Kidney tubule cell (primary cell): ENCODE results near the gene CALY.

ENCODE experiments used
- DNase-seq: peaks from one replicate; pipeline ENCODE4 v3.0.0-alpha.2; 2018; ENCODE audit warnings: low spot score

Gene CALY

DNA sequence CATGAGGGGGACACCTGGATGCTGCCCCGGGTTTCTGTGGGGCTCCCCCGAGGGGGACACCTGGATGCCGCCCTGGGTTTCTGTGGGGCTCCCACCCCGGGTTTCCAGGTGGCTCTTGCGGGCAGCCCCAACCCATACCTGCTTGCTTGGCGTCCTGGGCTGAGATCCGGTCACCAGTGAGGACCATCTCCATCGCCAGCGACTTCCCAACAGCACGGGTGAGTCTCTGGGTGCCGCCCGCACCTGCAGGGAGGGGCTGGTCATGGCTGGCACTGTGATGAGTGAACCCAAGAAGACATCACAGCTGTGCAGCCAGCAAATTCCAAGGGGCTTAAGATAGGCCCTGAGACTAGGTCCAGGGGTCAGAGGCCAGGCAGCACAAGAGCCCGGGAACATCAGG lies 30.1 kb upstream of the CALY start:
- no peak for DNase-seq

GRCh38 chr10:133366130-133366478 lies 29.4 kb upstream of the CALY start:
- no peak for DNase-seq

DNA sequence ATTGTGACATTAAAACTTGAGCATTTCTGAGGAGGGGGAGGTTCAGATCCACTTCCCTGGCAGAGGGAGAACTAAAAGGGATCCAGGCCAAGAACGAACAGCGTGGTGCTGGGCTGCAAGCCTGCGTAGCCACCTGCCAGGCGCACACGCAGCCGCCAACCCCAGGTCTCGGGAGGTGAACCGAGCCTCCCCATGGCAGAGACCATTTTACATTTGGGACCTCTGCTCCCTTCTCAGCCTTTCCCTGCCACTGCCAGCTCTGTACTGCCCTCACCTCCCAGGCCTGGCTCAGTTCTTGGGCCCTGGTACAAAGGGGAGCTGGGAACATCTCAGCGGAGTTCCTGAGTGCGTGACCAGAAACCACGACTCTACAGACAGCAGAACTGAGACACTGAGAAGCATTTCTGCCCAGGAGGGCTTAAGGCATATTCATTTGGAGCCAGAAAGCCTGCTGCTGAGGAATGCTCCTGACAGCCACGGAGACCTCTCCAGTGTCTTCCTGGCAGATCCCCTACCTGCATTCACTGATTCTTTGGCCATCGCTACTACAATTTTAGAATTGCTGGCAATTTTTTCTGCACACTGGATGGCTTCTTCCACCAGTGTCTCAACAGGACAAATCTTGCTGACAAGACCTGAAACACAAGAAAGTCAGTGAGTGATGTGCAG lies 28.9 kb upstream of the CALY start:
- DNase-seq: no peak

- DNase-seq: no peak
These were observed 28.1 kb upstream of the CALY start for GRCh38 chr10:133364645-133365431.

GRCh38 chr10:133362846-133363245 lies 26.1 kb upstream of the CALY start:
- no peak for DNase-seq

DNA sequence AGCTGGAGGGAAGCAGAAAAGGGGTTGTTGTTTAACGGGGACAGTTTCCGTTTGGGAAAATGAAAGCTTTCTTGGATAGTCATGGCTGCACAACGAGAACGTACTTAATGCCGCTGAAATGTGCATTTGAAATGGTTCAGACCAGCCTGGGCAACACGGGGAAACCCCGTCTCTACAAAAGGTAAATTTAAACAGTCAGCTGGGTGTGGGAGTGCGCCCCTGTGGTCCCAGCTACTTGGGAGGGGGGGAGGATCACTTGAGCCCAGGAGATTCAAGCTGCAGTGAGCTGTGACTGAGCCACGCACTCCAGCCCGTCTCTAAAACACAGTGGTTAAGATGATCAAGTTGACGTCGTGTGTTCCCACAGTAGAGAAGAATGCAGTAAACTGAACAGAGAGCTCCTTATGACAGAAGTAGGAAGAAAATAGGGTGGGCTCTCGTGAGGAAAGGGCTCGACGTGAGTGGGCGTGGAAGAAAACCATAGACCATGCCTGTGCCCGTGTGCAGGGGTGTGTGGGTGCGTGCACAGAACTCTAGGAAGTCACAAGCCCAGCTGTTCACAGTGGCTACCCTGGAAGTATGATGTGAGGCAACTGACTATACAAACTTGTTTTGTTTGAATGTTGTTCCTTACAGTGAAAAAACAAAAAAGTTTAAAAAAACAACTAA lies 25.2 kb upstream of the CALY start:
- DNase-seq: no peak

GRCh38 chr10:133361227-133361626 lies 24.5 kb upstream of the CALY start:
- DNase-seq: no peak

GRCh38 chr10:133359972-133360610 lies 23.4 kb upstream of the CALY start:
- DNase-seq: no peak

DNA sequence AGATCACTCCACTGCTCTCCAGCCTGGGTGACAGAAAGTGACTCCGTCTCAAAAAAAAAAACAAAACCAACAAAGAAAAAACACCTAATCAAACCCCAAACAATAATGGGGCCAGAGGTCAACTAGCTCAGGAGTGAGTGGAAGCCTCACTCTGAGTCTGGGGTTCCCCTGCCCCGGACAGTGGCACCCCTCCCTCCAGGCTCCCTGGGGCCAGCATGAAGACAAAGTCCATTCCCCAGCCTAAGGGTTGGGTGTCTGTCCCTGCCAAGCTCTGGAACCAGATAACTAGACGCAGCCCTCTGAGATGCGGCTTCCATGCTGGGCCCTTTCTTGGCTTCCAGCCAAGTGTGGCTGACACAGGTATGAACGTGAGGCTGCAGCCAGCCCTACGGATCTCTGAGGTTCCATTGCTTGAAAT lies 22.9 kb upstream of the CALY start:
- peak; percentile 28 for DNase-seq

GRCh38 chr10:133358925-133359310 lies 22.2 kb upstream of the CALY start:
- no peak for DNase-seq

DNA sequence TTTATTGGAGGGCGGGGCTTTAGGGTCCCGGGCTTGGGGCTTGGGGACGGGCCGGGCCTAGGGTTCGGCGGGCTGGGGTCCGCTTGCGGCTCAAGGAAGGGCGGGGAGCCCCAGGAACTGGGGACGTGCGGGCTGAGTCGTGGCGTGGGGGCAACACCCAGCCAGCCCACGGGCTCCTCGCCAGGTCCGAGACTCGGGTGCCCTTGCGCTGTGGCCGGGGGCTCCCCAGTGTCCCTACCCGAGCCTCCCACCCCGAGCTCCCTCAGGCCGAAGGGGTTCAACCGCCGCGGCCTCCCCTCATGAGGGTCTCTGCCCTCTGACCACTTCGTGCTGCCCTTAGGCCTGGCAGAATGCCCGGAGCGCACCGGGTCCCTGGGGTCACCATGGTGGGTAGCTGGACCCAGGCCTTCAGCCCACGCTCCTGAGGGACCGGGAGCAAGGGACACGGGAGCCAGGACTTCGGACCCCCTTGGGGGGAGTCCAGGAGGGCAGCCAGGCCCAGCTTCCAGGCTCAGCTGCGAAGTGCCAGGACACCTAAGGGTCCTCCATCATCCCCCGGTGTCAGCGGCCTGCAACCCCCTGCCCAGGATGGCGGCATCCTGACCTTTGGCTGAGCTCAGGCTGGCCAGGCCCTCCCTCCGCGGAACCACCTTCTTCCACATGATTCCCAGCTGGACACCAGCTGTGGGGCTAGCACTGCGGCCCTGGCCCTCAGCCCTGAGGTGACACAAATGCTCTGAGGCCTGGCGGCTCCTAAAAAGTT lies 21.6 kb upstream of the CALY start:
- DNase-seq: no peak

- DNase-seq: peak; percentile 46
These were observed 20.8 kb upstream of the CALY start, which contains the start of gene FUOM for GRCh38 chr10:133357285-133358161. Gene FUOM, minus strand, starts transcription at chr10:133358019. Its CDS starts 12 bp downstream, at chr10:133358007.

- no peak for DNase-seq
These were observed 20.0 kb upstream of the CALY start for GRCh38 chr10:133356549-133357284.

- no peak for DNase-seq
These were observed 19.3 kb upstream of the CALY start for GRCh38 chr10:133355991-133356390.

DNA sequence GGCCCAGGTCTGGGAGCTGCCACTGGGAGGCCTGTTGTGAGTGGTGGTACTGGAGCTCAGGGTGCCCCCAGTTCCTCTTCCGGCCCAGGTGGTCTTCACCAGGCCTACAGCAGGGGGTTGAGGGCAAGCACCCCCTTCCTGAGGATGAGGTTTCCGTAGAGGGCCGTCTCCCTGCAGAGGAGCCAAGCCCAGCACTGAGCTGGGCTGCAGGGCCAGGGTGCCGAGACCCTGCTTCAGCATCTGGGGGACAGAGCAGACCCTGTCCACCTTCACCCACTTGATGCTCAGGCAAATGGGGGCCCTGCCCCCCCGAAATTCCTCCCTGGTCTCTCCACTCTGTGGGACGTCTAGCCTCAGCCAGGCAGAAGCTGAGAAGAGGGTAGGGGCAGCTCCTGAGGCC lies 18.6 kb upstream of the CALY start:
- DNase-seq: no peak

DNA sequence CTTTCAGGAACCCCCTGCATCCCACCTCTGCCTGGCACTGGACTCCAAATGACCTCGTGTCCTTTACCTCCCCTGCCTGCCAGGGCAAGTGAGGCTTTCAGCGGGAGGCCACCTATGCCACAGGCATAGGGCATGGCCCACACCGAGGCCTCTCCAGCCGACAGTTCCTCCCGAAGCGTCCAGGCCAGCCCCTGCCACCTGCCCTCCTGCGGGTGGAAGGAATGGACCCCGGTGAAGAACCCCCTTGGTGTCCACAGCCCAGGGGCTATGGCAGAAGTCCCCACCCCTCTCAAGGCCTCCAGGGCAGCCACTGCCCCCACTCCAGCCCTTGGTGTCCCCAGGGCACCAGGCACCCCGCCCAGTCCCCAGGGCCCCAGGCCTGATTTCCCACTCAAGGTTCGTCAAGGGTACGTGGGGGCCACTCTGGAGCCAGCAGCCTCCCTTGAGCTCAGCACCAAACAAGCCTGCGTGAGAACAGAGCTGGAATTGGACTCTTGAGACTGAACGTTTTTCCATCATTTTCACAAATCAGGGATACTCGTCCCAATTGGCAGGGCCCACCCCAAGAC lies 18.1 kb upstream of the CALY start:
- no peak for DNase-seq

DNA sequence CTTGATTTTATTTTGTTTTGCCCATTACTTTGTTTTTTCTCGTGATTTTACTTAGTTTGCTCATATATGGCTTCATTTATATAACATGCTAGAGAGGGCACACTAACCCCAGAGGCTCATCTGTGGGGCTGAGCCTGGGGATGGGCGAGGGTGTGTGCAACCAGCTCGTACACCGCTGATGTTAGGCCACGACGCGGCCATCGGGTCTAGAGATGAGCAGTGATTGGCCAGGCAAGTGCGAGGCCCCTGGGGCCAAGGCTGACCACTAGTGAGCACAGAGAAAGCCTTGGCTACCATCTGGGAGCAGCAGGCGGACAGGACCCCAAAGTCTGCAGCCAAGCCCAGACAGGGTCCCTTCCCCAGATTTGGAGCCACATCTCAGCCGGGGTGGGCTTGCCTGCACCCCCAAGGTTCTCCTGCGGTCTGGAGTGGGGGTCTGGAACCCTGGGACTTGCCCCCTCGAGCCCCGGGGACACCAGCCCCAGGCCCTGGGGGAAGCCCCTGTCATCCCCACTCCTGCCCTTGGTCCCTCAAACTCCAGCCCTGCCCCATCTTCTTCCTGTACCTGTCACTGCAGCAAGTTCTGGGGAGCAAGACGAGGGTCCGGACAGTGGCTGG lies 17.4 kb upstream of the CALY start:
- no peak for DNase-seq

GRCh38 chr10:133353202-133353959 lies 16.7 kb upstream of the CALY start:
- no peak for DNase-seq
